Fibroblast of lung (primary cell): ENCODE results near the gene SLAIN1. TPM values are rescaled to one million over a fixed set of nuclear protein-coding genes. Genes with fewer than 3 reads are reported as not detected.

Experiments
- DNase-seq, 2 donors: peaks; one replicate each; pipeline versions ENCODE4 v3.0.0 to v3.0.0-alpha.2; 2010; ENCODE audit warnings: low read depth in 2 of 2
- H2AFZ ChIP-seq: 2 replicates; pipeline ENCODE4 v1.5.1; 2012; ENCODE audit warnings: low read length, control low read depth, inconsistent platforms
- H3K27ac ChIP-seq: 2 replicates; pipeline ENCODE4 v1.5.1; 2011; ENCODE audit warnings: low read length, control low read depth; ENCODE audit not compliant: insufficient read depth
- H3K27me3 ChIP-seq: 2 replicates; pipeline ENCODE4 v1.5.1; 2011; ENCODE audit warnings: mild to moderate bottlenecking, low read length; ENCODE audit not compliant: control insufficient read depth, insufficient read depth
- H3K36me3 ChIP-seq: 2 replicates; pipeline ENCODE4 v1.5.1; 2011; ENCODE audit warnings: low read length; ENCODE audit not compliant: control insufficient read depth, insufficient read depth
- H3K4me1 ChIP-seq: 2 replicates; pipeline ENCODE4 v1.5.1; 2011; ENCODE audit warnings: low read length; ENCODE audit not compliant: control insufficient read depth, insufficient read depth; ENCODE audit errors: extremely low read depth
- H3K4me2 ChIP-seq: 2 replicates; pipeline ENCODE4 v1.5.1; 2011; ENCODE audit warnings: low read length, control low read depth; ENCODE audit not compliant: insufficient read depth; ENCODE audit errors: extremely low read depth
- H3K4me3 ChIP-seq, 4 experiments: fragments of 200-600 bp in 1 of 4; sonication (generic) in 1 of 4; replicated peaks in 1 of 4; 2 replicates each; pipeline ENCODE4 v1.5.1; 2011 to 2016; ENCODE audit warnings: low read length in 4 of 4, low read depth in 3 of 4, mild to moderate bottlenecking in 3 of 4, control low read depth in 2 of 4, inconsistent platforms in 1 of 4, mixed read lengths in 1 of 4; ENCODE audit not compliant: insufficient read depth in 1 of 4; ENCODE audit errors: control extremely low read depth in 1 of 4
- H3K79me2 ChIP-seq: 2 replicates; pipeline ENCODE4 v1.5.1; 2012; ENCODE audit warnings: mild to moderate bottlenecking, low read length, inconsistent platforms; ENCODE audit not compliant: control insufficient read depth, insufficient read depth
- H3K9ac ChIP-seq: 2 replicates; pipeline ENCODE4 v1.5.1; 2011; ENCODE audit warnings: mild to moderate bottlenecking, low read length, control low read depth; ENCODE audit not compliant: insufficient read depth
- H3K9me3 ChIP-seq: 2 replicates; pipeline ENCODE4 v1.5.1; 2012; ENCODE audit warnings: low read depth, low read length; ENCODE audit not compliant: control insufficient read depth, insufficient read depth
- H4K20me1 ChIP-seq: 2 replicates; pipeline ENCODE4 v1.5.1; 2011; ENCODE audit warnings: low read length; ENCODE audit not compliant: control insufficient read depth, insufficient read depth; ENCODE audit errors: extremely low read depth
- EZH2 ChIP-seq: IDR thresholded peaks from 2 replicates; pipeline ENCODE4 v1.5.1; 2012; ENCODE audit warnings: low read length, control low read depth, mild to moderate bottlenecking; ENCODE audit errors: missing control alignments
- polyA plus RNA-seq, 2 donors: library from polyadenylated mRNA; depleted of rRNA in 1 of 2; stranded (reverse) in 1 of 2; unstranded in 1 of 2; fragments of >200 nt; gene quantifications; 2 replicates each; pipeline ENCODE4 v1.2.1, GENCODE V29; 2011 to 2012; ENCODE audit warnings: missing spikeins in 1 of 2
- total RNA-seq: library from RNA; depleted of rRNA; stranded (reverse); fragments of >200 nt; gene quantifications from 2 replicates; pipeline ENCODE4 v1.2.1, GENCODE V29; 2014
- TF ChIP-seq, protein P1 (sequence below), 2 donors: IDR thresholded peaks in 1 of 2; conservative IDR thresholded peaks in 1 of 2; 1 replicate in 1 of 2; 2 replicates in 1 of 2; pipeline ENCODE4 v1.5.1; 2011 to 2012; ENCODE audit warnings: low read length in 2 of 2, control low read depth in 1 of 2, inconsistent platforms in 1 of 2, low read depth in 1 of 2, mild to moderate bottlenecking in 1 of 2

The SLAIN1 gene
- total and polyA plus RNA-seq, 2 donors (not counting 1 experiment from before 2014, with no cell fraction given), result 0.54 to 2.6 TPM

DNA sequence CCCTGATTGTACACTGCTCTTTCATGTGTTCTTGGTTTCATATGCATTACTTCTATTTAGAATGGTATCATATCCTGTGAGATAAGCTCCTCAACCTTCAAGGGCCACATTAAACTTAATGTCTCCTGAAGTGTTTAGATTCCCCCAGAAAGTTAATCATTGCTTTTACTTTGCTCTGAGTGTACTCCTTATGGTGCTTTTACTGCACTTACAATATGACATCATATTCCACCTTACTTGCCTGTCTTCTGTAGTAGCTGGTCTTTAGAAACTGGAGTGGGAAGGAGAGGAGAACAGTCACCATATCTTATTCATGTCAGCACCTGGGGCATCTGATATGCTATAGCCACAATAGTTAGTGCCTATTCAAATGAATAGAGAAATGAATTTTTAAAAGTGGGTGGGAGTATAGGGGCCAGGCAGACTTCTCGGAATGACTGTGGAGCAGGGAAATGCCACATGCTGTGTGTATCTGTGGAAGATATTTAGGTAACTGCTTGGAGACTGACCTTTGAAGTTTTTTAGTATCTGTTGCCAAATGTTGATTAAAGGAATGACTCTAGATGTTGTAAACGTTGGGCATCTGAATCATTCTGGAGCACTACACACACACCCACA is 40.2 kb downstream of the SLAIN1 start:
- Histone ChIP-seq H3K27me3 (no peaks in the 10 kb centered on the region), H3K79me2 (no peaks in the 10 kb centered on the region), H3K4me1 (no peaks in the 10 kb centered on the region), H3K4me2 (no peak overlapping the region), H3K27ac (no peak overlapping the region), H3K9ac (no peak overlapping the region), H3K36me3 (no peaks in the 10 kb centered on the region), H4K20me1 (no peaks in the 10 kb centered on the region), H3K9me3 (no peaks in the 10 kb centered on the region), H3K4me3 (no peak overlapping the region), H2AFZ (no peak overlapping the region)
- DNase-seq, result no peak
- TF ChIP-seq, protein P1, sequence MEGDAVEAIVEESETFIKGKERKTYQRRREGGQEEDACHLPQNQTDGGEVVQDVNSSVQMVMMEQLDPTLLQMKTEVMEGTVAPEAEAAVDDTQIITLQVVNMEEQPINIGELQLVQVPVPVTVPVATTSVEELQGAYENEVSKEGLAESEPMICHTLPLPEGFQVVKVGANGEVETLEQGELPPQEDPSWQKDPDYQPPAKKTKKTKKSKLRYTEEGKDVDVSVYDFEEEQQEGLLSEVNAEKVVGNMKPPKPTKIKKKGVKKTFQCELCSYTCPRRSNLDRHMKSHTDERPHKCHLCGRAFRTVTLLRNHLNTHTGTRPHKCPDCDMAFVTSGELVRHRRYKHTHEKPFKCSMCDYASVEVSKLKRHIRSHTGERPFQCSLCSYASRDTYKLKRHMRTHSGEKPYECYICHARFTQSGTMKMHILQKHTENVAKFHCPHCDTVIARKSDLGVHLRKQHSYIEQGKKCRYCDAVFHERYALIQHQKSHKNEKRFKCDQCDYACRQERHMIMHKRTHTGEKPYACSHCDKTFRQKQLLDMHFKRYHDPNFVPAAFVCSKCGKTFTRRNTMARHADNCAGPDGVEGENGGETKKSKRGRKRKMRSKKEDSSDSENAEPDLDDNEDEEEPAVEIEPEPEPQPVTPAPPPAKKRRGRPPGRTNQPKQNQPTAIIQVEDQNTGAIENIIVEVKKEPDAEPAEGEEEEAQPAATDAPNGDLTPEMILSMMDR (conservative IDR thresholded peaks at IDR 0.05 in 1 of 2, IDR thresholded peaks at IDR 0.05 in 1 of 2; ENCODE audit: low read depth in 1 of 2, low read length in 2 of 2), result no peak
- no peak for TF ChIP-seq EZH2

DNA sequence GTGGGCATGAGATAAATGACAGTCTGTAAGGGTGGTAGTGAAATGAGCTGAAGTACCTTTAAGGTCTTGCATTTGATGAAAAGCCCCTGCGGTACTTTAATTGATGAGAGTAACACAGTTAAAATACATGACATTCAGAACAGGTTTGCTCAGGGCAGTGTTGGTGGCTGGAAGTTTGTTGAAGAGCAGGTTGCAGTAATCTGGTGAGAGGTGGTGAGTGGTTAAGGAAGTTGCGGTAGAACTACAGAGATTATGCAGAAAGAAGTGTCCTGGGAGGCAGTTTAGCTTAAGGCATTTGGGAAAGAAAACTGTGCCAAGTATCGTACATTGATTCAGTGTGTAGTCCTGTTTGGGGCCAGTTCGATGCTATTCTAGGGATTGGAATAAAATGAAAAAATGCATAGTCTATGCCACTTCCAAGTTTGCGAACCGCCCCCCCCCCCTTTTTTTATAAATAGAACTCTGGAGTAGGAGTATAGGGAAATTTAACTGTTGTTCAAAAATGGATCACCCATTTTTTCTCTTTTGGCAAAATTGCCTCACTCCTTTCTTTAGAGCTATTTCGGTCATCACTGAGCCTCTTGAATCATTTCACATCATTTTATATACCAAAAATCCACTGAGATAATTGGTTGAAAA is 42.7 kb downstream of the SLAIN1 start:
- TF ChIP-seq EZH2, result no peak
- TF ChIP-seq, protein P1 (conservative IDR thresholded peaks at IDR 0.05 in 1 of 2, IDR thresholded peaks at IDR 0.05 in 1 of 2; ENCODE audit: low read depth in 1 of 2, low read length in 2 of 2), result no peak
- no peak overlapping the region for H3K27ac ChIP-seq
- H3K4me2 ChIP-seq, result no peak overlapping the region

DNA sequence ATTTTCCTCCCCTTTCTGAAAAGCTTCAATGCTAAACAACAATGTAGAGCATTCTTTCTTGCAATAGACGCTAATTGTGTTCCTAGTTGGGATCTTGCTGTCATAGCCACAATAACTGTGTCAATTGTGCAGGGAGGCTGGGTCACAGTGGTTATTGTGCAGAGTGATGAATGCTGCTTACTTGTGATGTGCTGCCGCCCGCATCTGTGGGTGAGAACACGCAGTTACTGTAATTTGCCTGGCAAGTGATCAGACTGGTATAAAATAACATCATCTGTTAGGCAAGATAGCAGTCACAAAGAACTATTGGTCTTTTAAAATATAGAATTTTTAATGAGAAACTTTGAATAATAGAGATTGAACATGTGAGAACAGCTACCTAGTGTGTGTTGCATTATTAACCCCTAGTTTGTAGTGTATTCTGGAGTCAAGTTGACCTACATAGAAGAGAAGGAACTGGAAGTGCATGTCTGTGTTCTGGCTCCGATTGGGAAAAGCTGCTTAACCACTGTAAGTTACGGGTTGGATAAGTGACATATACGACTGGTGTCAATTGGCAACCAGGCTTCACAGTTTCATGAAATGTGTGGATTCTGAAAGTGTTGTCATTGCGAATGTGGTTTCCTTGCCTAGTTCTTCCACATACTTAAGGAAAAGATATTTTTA is 43.6 kb downstream of the SLAIN1 start:
- Histone ChIP-seq H3K9ac (no peak overlapping the region), H3K4me2 (no peak overlapping the region), H3K36me3 (no peaks in the 10 kb centered on the region), H3K79me2 (no peaks in the 10 kb centered on the region), H2AFZ (no peak overlapping the region), H3K27me3 (no peaks in the 10 kb centered on the region), H3K4me1 (no peaks in the 10 kb centered on the region), H3K9me3 (no peaks in the 10 kb centered on the region), H3K4me3 (no peak overlapping the region), H4K20me1 (no peaks in the 10 kb centered on the region), H3K27ac (no peak overlapping the region)
- DNase-seq, result no peak
- TF ChIP-seq, protein P1 (conservative IDR thresholded peaks at IDR 0.05 in 1 of 2, IDR thresholded peaks at IDR 0.05 in 1 of 2; ENCODE audit: low read depth in 1 of 2, low read length in 2 of 2), result no peak
- no peak for TF ChIP-seq EZH2

More for the DNA sequence above, 42.7 kb downstream of the SLAIN1 start:
- Histone ChIP-seq H3K9ac (no peak overlapping the region), H3K79me2 (no peaks in the 10 kb centered on the region), H3K4me3 (no peak overlapping the region), H4K20me1 (no peaks in the 10 kb centered on the region), H3K9me3 (no peaks in the 10 kb centered on the region), H3K27me3 (no peaks in the 10 kb centered on the region), H2AFZ (no peak overlapping the region), H3K36me3 (no peaks in the 10 kb centered on the region), H3K4me1 (no peaks in the 10 kb centered on the region)
- DNase-seq, result no peak
